PC-9 (cell line): ENCODE results near the gene SH3PXD2A. TPM values are rescaled to one million over a fixed set of nuclear protein-coding genes. Genes with fewer than 3 reads are reported as not detected.

Experiments
- BruUV-seq: library from RNA; stranded (reverse); fragments of 400-500 nt; replicated peaks from 2 replicates; lab custom pipeline; 2021; lab: Mats Ljungman, UMichigan
- CTCF ChIA-PET: fragments of 300-600 bp; sonication (Branson Sonifier 250); formaldehyde crosslinking; loops from one replicate; lab custom pipeline; 2022; ENCODE audit warnings: antibody characterized with exemption; lab: Charles Lee
- POLR2A ChIA-PET: fragments of 300-600 bp; sonication (Branson Sonifier 250); formaldehyde crosslinking; loops from one replicate; lab custom pipeline; 2022; ENCODE audit warnings: antibody characterized with exemption; ENCODE audit not compliant: unreplicated experiment; lab: Charles Lee
- DNase-seq, 2 experiments: peaks; one replicate each; pipeline versions ENCODE4 v3.0.0 to v3.0.0-alpha.2; 2015 to 2022; ENCODE audit warnings: mixed read lengths in 1 of 2
- H2AFZ ChIP-seq: fragments of 200-600 bp; sonication (generic); 2 replicates; pipeline ENCODE4 v1.8.1; 2017; ENCODE audit warnings: antibody characterized with exemption
- H3F3A ChIP-seq: fragments of 200-600 bp; sonication (generic); 2 replicates; pipeline ENCODE4 v1.8.1; 2017; ENCODE audit warnings: antibody characterized with exemption, mild to moderate bottlenecking, low read depth; ENCODE audit not compliant: insufficient read depth
- H3K27ac ChIP-seq: fragments of 200-600 bp; sonication (generic); 2 replicates; pipeline ENCODE4 v1.6.1; 2016; ENCODE audit warnings: mixed run types
- H3K27me3 ChIP-seq: fragments of 200-600 bp; sonication (generic); 2 replicates; pipeline ENCODE4 v1.6.1; 2016; ENCODE audit warnings: low read depth, mixed run types; ENCODE audit not compliant: insufficient read depth
- H3K36me3 ChIP-seq: fragments of 200-600 bp; sonication (generic); 2 replicates; pipeline ENCODE4 v1.6.1; 2016; ENCODE audit warnings: low read depth, mixed run types
- H3K4me1 ChIP-seq: fragments of 200-600 bp; sonication (generic); replicated peaks from 2 replicates; pipeline ENCODE4 v1.6.1; 2016; ENCODE audit warnings: mixed run types; ENCODE audit not compliant: insufficient read depth
- H3K4me2 ChIP-seq: fragments of 200-600 bp; sonication (generic); 2 replicates; pipeline ENCODE4 v1.6.1; 2017; ENCODE audit warnings: mixed run types
- H3K4me3 ChIP-seq: fragments of 200-600 bp; sonication (generic); 2 replicates; pipeline ENCODE4 v1.6.1; 2016; ENCODE audit warnings: mixed run types
- H3K79me2 ChIP-seq: fragments of 200-600 bp; sonication (generic); 2 replicates; pipeline ENCODE4 v1.6.1; 2017; ENCODE audit warnings: low read depth, mixed run types
- H3K9me2 ChIP-seq: fragments of 200-600 bp; sonication (generic); 2 replicates; pipeline ENCODE4 v1.8.1; 2017; ENCODE audit warnings: mild to moderate bottlenecking; ENCODE audit not compliant: insufficient read depth
- H3K9me3 ChIP-seq: fragments of 200-600 bp; sonication (generic); 2 replicates; pipeline ENCODE4 v1.8.1; 2016; ENCODE audit warnings: low read depth; ENCODE audit not compliant: insufficient read depth
- H4K20me1 ChIP-seq: fragments of 200-600 bp; sonication (generic); 2 replicates; pipeline ENCODE4 v1.8.1; 2017; ENCODE audit not compliant: insufficient read depth
- CTCF ChIP-seq: fragments of 200-600 bp; sonication (generic); conservative IDR thresholded peaks from 2 replicates; pipeline ENCODE4 v1.6.1; 2017; ENCODE audit warnings: mixed run types, antibody characterized with exemption, mild to moderate bottlenecking, moderate library complexity
- EZH2 ChIP-seq: fragments of 200-600 bp; sonication (generic); IDR thresholded peaks from 2 replicates; pipeline ENCODE4 v1.8.0; 2017; ENCODE audit warnings: antibody characterized with exemption, low read depth
- intact Hi-C: fragments of 100-400 bp; cut with micrococcal nuclease; formaldehyde crosslinking; loops from one replicate; pipeline ENCODE4 v1.10.0; 2022; ENCODE audit not compliant: unreplicated experiment
- total RNA-seq: library from RNA; stranded (reverse); gene quantifications from 2 replicates; pipeline ENCODE4 v1.2.3, GENCODE V29; 2021

The SH3PXD2A gene
- total RNA-seq, 1 experiment from 2014 or later = 12.5 TPM

- intact Hi-C loops = no loop called here
- Histone ChIP-seq H3F3A (no peaks in the 10 kb centered on the region), H3K4me3 (no peak overlapping the region), H3K27ac (no peak overlapping the region), H3K79me2 (no peaks in the 10 kb centered on the region), H3K9me2 (no peaks in the 10 kb centered on the region), H3K4me2 (no peak overlapping the region), H2AFZ (no peak overlapping the region), H4K20me1 (no peaks in the 10 kb centered on the region), H3K27me3 (no peaks in the 10 kb centered on the region), H3K9me3 (no peaks in the 10 kb centered on the region), H3K4me1 (no peaks in the 10 kb centered on the region), H3K36me3 (no peaks in the 10 kb centered on the region)
- POLR2A ChIA-PET = no interaction called here
- no peak for DNase-seq
- CTCF ChIA-PET = no interaction called here
- BruUV-seq = no TSS peak
- TF ChIP-seq EZH2 = no peak
- TF ChIP-seq CTCF = no peak
These were observed 271.0 kb downstream of the SH3PXD2A start for GRCh38 chr10:103584216-103585010.

- DNase-seq = no peak
- ChIA-PET POLR2A (no interaction called here), CTCF (no interaction called here)
- H3K79me2 ChIP-seq = no peaks in the 10 kb centered on the region
- TF ChIP-seq EZH2 (no peak), CTCF (no peak)
- H4K20me1 ChIP-seq = no peaks in the 10 kb centered on the region
- BruUV-seq = no TSS peak
- no peak overlapping the region for H3K4me3 ChIP-seq
- H3F3A ChIP-seq = no peaks in the 10 kb centered on the region
- H3K9me3 ChIP-seq = no peaks in the 10 kb centered on the region
- no peaks in the 10 kb centered on the region for H3K27me3 ChIP-seq
- H3K27ac ChIP-seq = no peak overlapping the region
- no peaks in the 10 kb centered on the region for H3K9me2 ChIP-seq
- intact Hi-C loops = no loop called here
- H3K4me1 ChIP-seq = no peaks in the 10 kb centered on the region
- no peak overlapping the region for H3K4me2 ChIP-seq
- no peak overlapping the region for H2AFZ ChIP-seq
- no peaks in the 10 kb centered on the region for H3K36me3 ChIP-seq
These were observed 271.5 kb downstream of the SH3PXD2A start for GRCh38 chr10:103583871-103584215.

GRCh38 chr10:103582331-103583123 is 272.8 kb downstream of the SH3PXD2A start:
- ChIA-PET CTCF (no interaction called here), POLR2A (no interaction called here)
- no peaks in the 10 kb centered on the region for H3K79me2 ChIP-seq
- H3K9me2 ChIP-seq = no peaks in the 10 kb centered on the region
- H4K20me1 ChIP-seq = no peaks in the 10 kb centered on the region
- H3K4me3 ChIP-seq = no peak overlapping the region
- no peaks in the 10 kb centered on the region for H3K36me3 ChIP-seq
- no peaks in the 10 kb centered on the region for H3K9me3 ChIP-seq
- H3F3A ChIP-seq = no peaks in the 10 kb centered on the region
- no peaks in the 10 kb centered on the region for H3K27me3 ChIP-seq
- H3K27ac ChIP-seq = no peak overlapping the region
- no TSS peak for BruUV-seq
- H3K4me2 ChIP-seq = no peak overlapping the region
- DNase-seq = no peak
- no peaks in the 10 kb centered on the region for H3K4me1 ChIP-seq
- intact Hi-C loops = no loop called here
- TF ChIP-seq EZH2 (no peak), CTCF (no peak)
- H2AFZ ChIP-seq = no peak overlapping the region
